ENCODE data around the gene MESP1. TPM values are rescaled to one million over a fixed set of nuclear protein-coding genes. Genes with fewer than 3 reads are reported as not detected.

The MESP1 gene
- total RNA-seq, 1 donor from 2014 or later, result 5.6 TPM

GRCh38 chr15:89758981-89759380 lies 7.9 kb upstream of the MESP1 start:
- H3K4me1 Mint-ChIP-seq, result peaks cover 5% of the 10 kb centered on the region
- no peak overlapping the region for H3K4me3 Mint-ChIP-seq
- no peaks in the 10 kb centered on the region for H3K36me3 Mint-ChIP-seq (ENCODE audit: low read depth)
- no peak overlapping the region for H3K27ac Mint-ChIP-seq
- peaks cover 9% of the 10 kb centered on the region for H3K27me3 Mint-ChIP-seq
- H3K9me3 Mint-ChIP-seq, result no peaks in the 10 kb centered on the region
- intact Hi-C loops (cut with micrococcal nuclease), result no loop called here
- DNase-seq, result no peak

GRCh38 chr15:89758283-89758682 lies 7.2 kb upstream of the MESP1 start:
- intact Hi-C loops (cut with micrococcal nuclease), result no loop called here
- DNase-seq, result no peak
- Mint-ChIP-seq H3K9me3 (no peaks in the 10 kb centered on the region), H3K4me1 (peaks cover 5% of the 10 kb centered on the region), H3K36me3 (ENCODE audit: low read depth) (no peaks in the 10 kb centered on the region), H3K27ac (no peak overlapping the region), H3K27me3 (peaks cover 13% of the 10 kb centered on the region), H3K4me3 (no peak overlapping the region)

GRCh38 chr15:89756897-89757296 lies 5.8 kb upstream of the MESP1 start:
- no peaks in the 10 kb centered on the region for H3K9me3 Mint-ChIP-seq
- H3K27ac Mint-ChIP-seq, result no peak overlapping the region
- H3K36me3 Mint-ChIP-seq (ENCODE audit: low read depth), result no peaks in the 10 kb centered on the region
- H3K27me3 Mint-ChIP-seq, result peaks cover 22% of the 10 kb centered on the region
- DNase-seq, result no peak
- H3K4me3 Mint-ChIP-seq, result no peak overlapping the region
- H3K4me1 Mint-ChIP-seq, result peaks cover 5% of the 10 kb centered on the region
- intact Hi-C loops (cut with micrococcal nuclease), result no loop called here

- Mint-ChIP-seq H3K27me3 (peaks cover 23% of the 10 kb centered on the region), H3K9me3 (no peaks in the 10 kb centered on the region), H3K4me1 (peaks cover 2% of the 10 kb centered on the region), H3K36me3 (ENCODE audit: low read depth) (no peaks in the 10 kb centered on the region), H3K27ac (no peak overlapping the region), H3K4me3 (no peak overlapping the region)
- intact Hi-C loops (cut with micrococcal nuclease), result no loop called here
- no peak for DNase-seq
These were observed 4.7 kb upstream of the MESP1 start for GRCh38 chr15:89755701-89756100.

- no peaks in the 10 kb centered on the region for H3K9me3 Mint-ChIP-seq
- intact Hi-C loops (cut with micrococcal nuclease), result loop anchor here (5.0 kb wide), 1 partner anchor 138 kb away; the partner anchor contains the start of gene AP3S2
- DNase-seq, result no peak
- H3K27me3 Mint-ChIP-seq, result peaks cover 27% of the 10 kb centered on the region
- no peak overlapping the region for H3K27ac Mint-ChIP-seq
- H3K4me1 Mint-ChIP-seq, result peaks cover under 1% of the 10 kb centered on the region
- H3K4me3 Mint-ChIP-seq, result no peak overlapping the region
- H3K36me3 Mint-ChIP-seq (ENCODE audit: low read depth), result no peaks in the 10 kb centered on the region
These were observed 3.5 kb upstream of the MESP1 start for GRCh38 chr15:89754361-89755154.

GRCh38 chr15:89753855-89754254 lies 2.8 kb upstream of the MESP1 start:
- H3K4me1 Mint-ChIP-seq, result peaks cover 2% of the 10 kb centered on the region
- peaks cover 33% of the 10 kb centered on the region for H3K27me3 Mint-ChIP-seq
- no peak for DNase-seq
- intact Hi-C loops (cut with micrococcal nuclease), result loop anchor here (5.0 kb wide), 1 partner anchor 138 kb away; the partner anchor contains the start of gene AP3S2
- no peaks in the 10 kb centered on the region for H3K9me3 Mint-ChIP-seq
- H3K27ac Mint-ChIP-seq, result no peak overlapping the region
- no peak overlapping the region for H3K4me3 Mint-ChIP-seq
- no peaks in the 10 kb centered on the region for H3K36me3 Mint-ChIP-seq (ENCODE audit: low read depth)

GRCh38 chr15:89751748-89752147 lies 699 bp upstream of the MESP1 start:
- no peak overlapping the region for H3K27ac Mint-ChIP-seq
- peak overlapping the region; percentile 23 for H3K4me3 Mint-ChIP-seq
- DNase-seq, result no peak
- intact Hi-C loops (cut with micrococcal nuclease), result loop anchor here (5.0 kb wide), 1 partner anchor 141 kb away; the partner anchor contains the start of gene AP3S2
- H3K36me3 Mint-ChIP-seq (ENCODE audit: low read depth), result no peaks in the 10 kb centered on the region
- no peaks in the 10 kb centered on the region for H3K9me3 Mint-ChIP-seq
- peaks cover 39% of the 10 kb centered on the region for H3K27me3 Mint-ChIP-seq
- peaks cover 2% of the 10 kb centered on the region for H3K4me1 Mint-ChIP-seq

GRCh38 chr15:89749951-89750559 lies 994 bp downstream of the MESP1 start:
- Mint-ChIP-seq H3K27ac (peak overlapping the region; percentile 34), H3K36me3 (ENCODE audit: low read depth) (no peaks in the 10 kb centered on the region), H3K9me3 (no peaks in the 10 kb centered on the region), H3K4me1 (peaks cover 2% of the 10 kb centered on the region), H3K4me3 (peak overlapping the region; percentile 80), H3K27me3 (peaks cover 35% of the 10 kb centered on the region)
- peak; percentile 66 for DNase-seq
- intact Hi-C loops (cut with micrococcal nuclease), result loop anchor here (5.0 kb wide), 1 partner anchor 142 kb away; the partner anchor contains the start of gene AP3S2

GRCh38 chr15:89749526-89749925 lies 1.5 kb downstream of the MESP1 start:
- Mint-ChIP-seq H3K9me3 (no peaks in the 10 kb centered on the region), H3K4me3 (peak overlapping the region; percentile 80), H3K27ac (no peak overlapping the region), H3K36me3 (ENCODE audit: low read depth) (no peaks in the 10 kb centered on the region), H3K27me3 (peaks cover 31% of the 10 kb centered on the region), H3K4me1 (peaks cover 2% of the 10 kb centered on the region)
- intact Hi-C loops (cut with micrococcal nuclease), result no loop called here
- DNase-seq, result no peak

GRCh38 chr15:89749054-89749453 lies 2.0 kb downstream of the MESP1 start:
- no peaks in the 10 kb centered on the region for H3K36me3 Mint-ChIP-seq (ENCODE audit: low read depth)
- no peaks in the 10 kb centered on the region for H3K9me3 Mint-ChIP-seq
- DNase-seq, result no peak
- peaks cover 30% of the 10 kb centered on the region for H3K27me3 Mint-ChIP-seq
- intact Hi-C loops (cut with micrococcal nuclease), result no loop called here
- H3K4me3 Mint-ChIP-seq, result no peak overlapping the region
- H3K4me1 Mint-ChIP-seq, result peaks cover 2% of the 10 kb centered on the region
- H3K27ac Mint-ChIP-seq, result no peak overlapping the region

GRCh38 chr15:89747708-89748682 lies 3.1 kb downstream of the MESP1 start:
- intact Hi-C loops (cut with micrococcal nuclease), result no loop called here
- H3K36me3 Mint-ChIP-seq (ENCODE audit: low read depth), result no peaks in the 10 kb centered on the region
- peaks cover 2% of the 10 kb centered on the region for H3K4me1 Mint-ChIP-seq
- no peaks in the 10 kb centered on the region for H3K9me3 Mint-ChIP-seq
- DNase-seq, result no peak
- H3K27ac Mint-ChIP-seq, result no peak overlapping the region
- H3K27me3 Mint-ChIP-seq, result peaks cover 24% of the 10 kb centered on the region
- H3K4me3 Mint-ChIP-seq, result no peak overlapping the region

GRCh38 chr15:89746386-89746780 lies 4.7 kb downstream of the MESP1 start:
- peaks cover 20% of the 10 kb centered on the region for H3K27me3 Mint-ChIP-seq
- H3K4me1 Mint-ChIP-seq, result peaks cover 2% of the 10 kb centered on the region
- H3K27ac Mint-ChIP-seq, result no peak overlapping the region
- intact Hi-C loops (cut with micrococcal nuclease), result no loop called here
- no peak overlapping the region for H3K4me3 Mint-ChIP-seq
- no peaks in the 10 kb centered on the region for H3K9me3 Mint-ChIP-seq
- DNase-seq, result no peak
- H3K36me3 Mint-ChIP-seq (ENCODE audit: low read depth), result no peaks in the 10 kb centered on the region

GRCh38 chr15:89745768-89746167 lies 5.3 kb downstream of the MESP1 start:
- Mint-ChIP-seq H3K27ac (no peak overlapping the region), H3K9me3 (no peaks in the 10 kb centered on the region), H3K4me3 (no peak overlapping the region), H3K36me3 (ENCODE audit: low read depth) (no peaks in the 10 kb centered on the region), H3K4me1 (peaks cover 2% of the 10 kb centered on the region), H3K27me3 (peaks cover 20% of the 10 kb centered on the region)
- intact Hi-C loops (cut with micrococcal nuclease), result no loop called here
- DNase-seq, result no peak

All from activated CD4-positive, alpha-beta T cell treated with anti-CD3 and anti-CD28 coated beads, Interleukin-2, amount 10 ng/mL, durations not matched to agents 24 days and 14 days (primary cell).